Activated effector memory CD4-positive, alpha-beta T cell treated with Interleukin-2 at 50 U/mL for 16 hours (primary cell): ENCODE measurements around the gene RTN4.

Experiments
- DNase-seq: peaks from one replicate; pipeline ENCODE4 v3.0.0-alpha.2; 2020

RTN4 gene

GRCh38 chr2:54946220-54946805, 103.9 kb downstream of the RTN4 start:
- no peak for DNase-seq

- DNase-seq = no peak
These were observed 104.6 kb downstream of the RTN4 start for GRCh38 chr2:54945391-54946219.

- DNase-seq = no peak
These were observed 105.4 kb downstream of the RTN4 start for GRCh38 chr2:54944724-54945326.

- DNase-seq = peak; percentile 6
These were observed 107.9 kb downstream of the RTN4 start for GRCh38 chr2:54942373-54942772.

GRCh38 chr2:54941248-54941984, 108.8 kb downstream of the RTN4 start:
- DNase-seq = no peak

- no peak for DNase-seq
These were observed 109.5 kb downstream of the RTN4 start for GRCh38 chr2:54940723-54941122.

GRCh38 chr2:54939446-54940118, 110.7 kb downstream of the RTN4 start:
- DNase-seq = no peak

GRCh38 chr2:54936766-54937165, 113.5 kb downstream of the RTN4 start:
- no peak for DNase-seq

- DNase-seq = no peak
These were observed 114.9 kb downstream of the RTN4 start for GRCh38 chr2:54935389-54935788.

GRCh38 chr2:54931473-54931872, 118.8 kb downstream of the RTN4 start:
- DNase-seq = no peak

- no peak for DNase-seq
These were observed 121.5 kb downstream of the RTN4 start for GRCh38 chr2:54928719-54929118.

- DNase-seq = no peak
These were observed 122.3 kb downstream of the RTN4 start for GRCh38 chr2:54927751-54928615.

- DNase-seq = no peak
These were observed 123.0 kb downstream of the RTN4 start for GRCh38 chr2:54927085-54927750.

GRCh38 chr2:54925022-54925421, 125.2 kb downstream of the RTN4 start:
- no peak for DNase-seq

- no peak for DNase-seq
These were observed 126.1 kb downstream of the RTN4 start for GRCh38 chr2:54924121-54924520.
